MCF 10A (cell line): Measurements from ENCODE around the gene ZNF862. TPM values are rescaled to one million over a fixed set of nuclear protein-coding genes. Genes with fewer than 3 reads are reported as not detected.

Source experiments
- BruUV-seq: library from RNA; stranded (reverse); fragments of 400-500 nt; replicated peaks from 2 replicates; lab custom pipeline; 2021; lab: Mats Ljungman, UMichigan
- CTCF ChIA-PET: fragments of 300-600 bp; sonication (Branson Sonifier 250); formaldehyde crosslinking; extraction: SDS; loops from one replicate; lab custom pipeline; 2021; ENCODE audit warnings: antibody characterized with exemption, inconsistent platforms; lab: Yijun Ruan, JAX
- POLR2A ChIA-PET: fragments of 300-600, 350-650 bp; sonication (Branson Sonifier 250); formaldehyde crosslinking; extraction: SDS; loops from one replicate; lab custom pipeline; 2020; ENCODE audit warnings: antibody characterized with exemption, inconsistent platforms; lab: Yijun Ruan, JAX
- DNase-seq: peaks from one replicate; pipeline ENCODE4 v3.0.0-alpha.2; 2018; ENCODE audit not compliant: unreplicated experiment
- H3K27ac Mint-ChIP-seq: one replicate; pipeline ENCODE4 v1.8.0; 2022; ENCODE audit warnings: mild to moderate bottlenecking, low read depth, mixed read lengths; ENCODE audit not compliant: unreplicated experiment
- H3K27me3 Mint-ChIP-seq: one replicate; pipeline ENCODE4 v1.8.0; 2022; ENCODE audit warnings: mixed read lengths; ENCODE audit not compliant: insufficient read depth, unreplicated experiment
- H3K36me3 Mint-ChIP-seq: one replicate; pipeline ENCODE4 v1.8.0; 2022; ENCODE audit warnings: mild to moderate bottlenecking, moderate library complexity, mixed read lengths; ENCODE audit not compliant: insufficient read depth, unreplicated experiment
- H3K4me1 Mint-ChIP-seq: one replicate; pipeline ENCODE4 v1.8.0; 2022; ENCODE audit warnings: mixed read lengths; ENCODE audit not compliant: insufficient read depth, unreplicated experiment
- H3K4me3 Mint-ChIP-seq: one replicate; pipeline ENCODE4 v1.8.0; 2022; ENCODE audit warnings: mild to moderate bottlenecking, moderate library complexity, mixed read lengths; ENCODE audit not compliant: unreplicated experiment
- H3K9me3 Mint-ChIP-seq: one replicate; pipeline ENCODE4 v1.8.0; 2022; ENCODE audit warnings: mixed read lengths; ENCODE audit not compliant: unreplicated experiment
- CTCF ChIP-seq: fragments of 200-600 bp; IDR thresholded peaks from one replicate; pipeline ENCODE4 v1.8.0; 2022; ENCODE audit warnings: antibody characterized with exemption, mild to moderate bottlenecking; ENCODE audit not compliant: unreplicated experiment
- intact Hi-C: fragments of 100-400 bp; cut with micrococcal nuclease; formaldehyde crosslinking; loops from 2 replicates; pipeline ENCODE4 v1.14.1; 2022
- total RNA-seq: library from RNA; stranded (reverse); gene quantifications from 2 replicates; pipeline ENCODE4 v1.2.3, GENCODE V29; 2022

The ZNF862 gene
- total RNA-seq, 1 experiment from 2014 or later = 17.4 TPM

- Mint-ChIP-seq H3K27ac (no peak overlapping the region), H3K27me3 (no peaks in the 10 kb centered on the region), H3K9me3 (no peaks in the 10 kb centered on the region), H3K4me1 (peaks cover 7% of the 10 kb centered on the region), H3K4me3 (no peak overlapping the region), H3K36me3 (peaks cover 33% of the 10 kb centered on the region)
- POLR2A ChIA-PET = no interaction called here
- DNase-seq = no peak
- CTCF ChIA-PET = interaction anchor here (1.3 to 1.8 kb wide), 2 partner anchors 10 to 17 kb away, joined by 3 to 5 read pairs; no protein-coding TSS in a partner anchor
- TF ChIP-seq CTCF = no peak
- intact Hi-C loops = no loop called here
- BruUV-seq = no TSS peak
These were observed 22.9 kb downstream of the ZNF862 start for GRCh38 chr7:149860821-149861727.

- ChIA-PET POLR2A (no interaction called here), CTCF (interaction anchor here (1.3 to 1.8 kb wide), 3 partner anchors 10 to 22 kb away, joined by 3 to 5 read pairs (median 3); no protein-coding TSS in a partner anchor)
- DNase-seq = no peak
- Mint-ChIP-seq H3K9me3 (no peaks in the 10 kb centered on the region), H3K36me3 (peaks cover 33% of the 10 kb centered on the region), H3K27me3 (no peaks in the 10 kb centered on the region), H3K4me3 (no peak overlapping the region), H3K27ac (no peak overlapping the region), H3K4me1 (peaks cover under 1% of the 10 kb centered on the region)
- BruUV-seq = no TSS peak
- TF ChIP-seq CTCF = no peak
- intact Hi-C loops = no loop called here
These were observed 23.5 kb downstream of the ZNF862 start for GRCh38 chr7:149861728-149862045.

- no peak overlapping the region for H3K4me3 Mint-ChIP-seq
- no peaks in the 10 kb centered on the region for H3K4me1 Mint-ChIP-seq
- POLR2A ChIA-PET = no interaction called here
- intact Hi-C loops = no loop called here
- no peak for TF ChIP-seq CTCF
- H3K27ac Mint-ChIP-seq = no peak overlapping the region
- peaks cover 33% of the 10 kb centered on the region for H3K36me3 Mint-ChIP-seq
- no peaks in the 10 kb centered on the region for H3K9me3 Mint-ChIP-seq
- CTCF ChIA-PET = interaction anchor here (1.3 to 1.8 kb wide), 3 partner anchors 9 to 21 kb away, joined by 3 to 5 read pairs (median 3); no protein-coding TSS in a partner anchor
- DNase-seq = no peak
- no TSS peak for BruUV-seq
- H3K27me3 Mint-ChIP-seq = no peaks in the 10 kb centered on the region
These were observed 24.0 kb downstream of the ZNF862 start for GRCh38 chr7:149862156-149862555.

- no peak overlapping the region for H3K4me3 Mint-ChIP-seq
- TF ChIP-seq CTCF = no peak
- no peaks in the 10 kb centered on the region for H3K4me1 Mint-ChIP-seq
- no peaks in the 10 kb centered on the region for H3K9me3 Mint-ChIP-seq
- peaks cover 33% of the 10 kb centered on the region for H3K36me3 Mint-ChIP-seq
- no peak overlapping the region for H3K27ac Mint-ChIP-seq
- POLR2A ChIA-PET = no interaction called here
- intact Hi-C loops = no loop called here
- CTCF ChIA-PET = no interaction called here
- H3K27me3 Mint-ChIP-seq = no peaks in the 10 kb centered on the region
- no TSS peak for BruUV-seq
- DNase-seq = no peak
These were observed 25.3 kb downstream of the ZNF862 start for GRCh38 chr7:149863500-149863899.
